PC-3 (cell line): ENCODE data around the gene THRB. TPM values are rescaled to one million over a fixed set of nuclear protein-coding genes. Genes with fewer than 3 reads are reported as not detected.
A peak's percentile ranks its signal among the peaks of the same experiment; 100 is the strongest.

Experiments
- ATAC-seq: fragments of 200-7000 bp; cut with Tn5 transposase; 2 replicates; pipeline ENCODE4 v1.9.1; 2020; ENCODE audit warnings: mild to moderate bottlenecking, moderate library complexity
- BruUV-seq: library from RNA; stranded (reverse); fragments of 400-500 nt; replicated peaks from 2 replicates; lab custom pipeline; 2021; lab: Mats Ljungman, UMichigan
- CTCF ChIA-PET: fragments of 300-600 bp; sonication (Branson Sonifier 250); formaldehyde crosslinking; loops from one replicate; lab custom pipeline; 2022; ENCODE audit warnings: antibody characterized with exemption; lab: Charles Lee
- POLR2A ChIA-PET: fragments of 300-600 bp; sonication (Branson Sonifier 250); formaldehyde crosslinking; loops from one replicate; lab custom pipeline; 2022; ENCODE audit warnings: antibody characterized with exemption; ENCODE audit not compliant: unreplicated experiment; lab: Charles Lee
- DNase-seq: peaks from one replicate; pipeline ENCODE4 v3.0.0-alpha.2; 2015
- H2AFZ ChIP-seq: fragments of 300-600 bp; sonication (generic); 2 replicates; pipeline ENCODE4 v1.6.0; 2016; ENCODE audit warnings: antibody characterized with exemption, low read length
- H3F3A ChIP-seq: fragments of 300-600 bp; sonication (generic); one replicate; pipeline ENCODE4 v1.6.0; 2017; ENCODE audit warnings: antibody characterized with exemption, low read length, control low read depth, mild to moderate bottlenecking; ENCODE audit not compliant: unreplicated experiment
- H3K27ac ChIP-seq: fragments of 300-600 bp; sonication (generic); 2 replicates; pipeline ENCODE4 v1.5.1; 2016; ENCODE audit warnings: mild to moderate bottlenecking, low read length
- H3K27me3 ChIP-seq: fragments of 300-600 bp; sonication (generic); 2 replicates; pipeline ENCODE4 v1.6.1; 2016; ENCODE audit warnings: low read length, mixed read lengths
- H3K36me3 ChIP-seq: fragments of 300-600 bp; sonication (generic); 2 replicates; pipeline ENCODE4 v1.6.1; 2016; ENCODE audit warnings: low read depth, mixed run types, low read length, mixed read lengths
- H3K4me1 ChIP-seq: fragments of 300-600 bp; sonication (generic); 2 replicates; pipeline ENCODE4 v1.5.1; 2016; ENCODE audit warnings: low read length; ENCODE audit not compliant: insufficient read depth
- H3K4me2 ChIP-seq: fragments of 300-600 bp; sonication (generic); 2 replicates; pipeline ENCODE4 v1.6.0; 2016; ENCODE audit warnings: low read length
- H3K4me3 ChIP-seq: fragments of 300-600 bp; sonication (generic); 2 replicates; pipeline ENCODE4 v1.5.1; 2016; ENCODE audit warnings: mild to moderate bottlenecking, low read length, mixed read lengths
- H3K79me2 ChIP-seq: fragments of 300-600 bp; sonication (generic); 2 replicates; pipeline ENCODE4 v1.6.1; 2017; ENCODE audit warnings: low read length, mixed read lengths
- H3K9ac ChIP-seq: fragments of 300-600 bp; sonication (generic); 2 replicates; pipeline ENCODE4 v1.6.0; 2016; ENCODE audit warnings: mild to moderate bottlenecking, low read length
- H3K9me2 ChIP-seq: fragments of 300-600 bp; sonication (generic); replicated peaks from 2 replicates; pipeline ENCODE4 v1.6.1; 2016; ENCODE audit warnings: mixed run types, low read length, mixed read lengths
- H3K9me3 ChIP-seq: fragments of 300-600 bp; sonication (generic); 2 replicates; pipeline ENCODE4 v1.6.1; 2016; ENCODE audit warnings: low read length, mixed read lengths
- H4K20me1 ChIP-seq: fragments of 300-600 bp; sonication (generic); 2 replicates; pipeline ENCODE4 v1.6.1; 2016; ENCODE audit warnings: low read length, mixed read lengths
- EZH2 ChIP-seq: fragments of 300-600 bp; sonication (generic); IDR thresholded peaks from one replicate; pipeline ENCODE4 v1.6.1; 2017; ENCODE audit warnings: antibody characterized with exemption, mild to moderate bottlenecking, low read length; ENCODE audit not compliant: unreplicated experiment
- EZH2phosphoT487 ChIP-seq: fragments of 300-600 bp; sonication (generic); IDR thresholded peaks from 2 replicates; pipeline ENCODE4 v1.6.1; 2018; ENCODE audit warnings: mild to moderate bottlenecking, antibody characterized with exemption, low read length, borderline replicate concordance
- intact Hi-C: fragments of 100-400 bp; cut with micrococcal nuclease; formaldehyde crosslinking; loops from 2 replicates; pipeline ENCODE4 v1.9.0; 2023
- total RNA-seq: library from RNA; depleted of rRNA; stranded (reverse); fragments of >200 nt; gene quantifications from 2 replicates; pipeline ENCODE4 v1.2.3, GENCODE V29; 2014
- TF ChIP-seq, protein P1 (sequence below): fragments of 300-600 bp; sonication (generic); conservative IDR thresholded peaks from 2 replicates; pipeline ENCODE4 v1.5.1; 2017; ENCODE audit warnings: antibody characterized with exemption, low read depth, mild to moderate bottlenecking, low read length

Gene THRB
- total RNA-seq, 1 experiment from 2014 or later: 9.7 TPM

DNA sequence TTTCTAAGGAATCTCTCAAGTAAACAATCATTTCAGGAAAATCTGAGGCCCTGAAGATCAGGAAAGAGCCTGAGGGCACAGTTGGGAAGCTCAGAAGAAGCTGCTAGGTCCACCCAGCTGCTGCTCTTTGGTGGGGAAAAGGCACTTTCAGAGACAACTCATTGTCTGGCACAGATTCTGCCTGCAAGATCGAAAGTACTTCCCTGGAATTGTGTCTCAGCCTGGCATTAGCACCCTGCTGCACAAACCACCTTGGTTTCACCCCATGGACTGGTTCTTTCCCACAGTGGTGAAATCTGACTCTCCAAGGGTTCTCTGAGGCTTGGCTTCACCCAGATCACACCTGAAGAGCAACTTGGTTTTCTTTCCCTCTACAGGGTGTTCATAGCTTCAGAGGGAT lies 18.7 kb downstream of the THRB start:
- peaks cover 8% of the 10 kb centered on the region; the same call in 1 of the 2 replicates for H3K79me2 ChIP-seq
- H3K27me3 ChIP-seq: no peaks in the 10 kb centered on the region
- no peaks in the 10 kb centered on the region for H3K9me2 ChIP-seq
- ChIA-PET CTCF (no interaction called here), POLR2A (no interaction called here)
- no peak overlapping the region for H3K4me3 ChIP-seq
- intact Hi-C loops: no loop called here
- DNase-seq (peak; percentile 63), ATAC-seq (peak; percentile 57)
- BruUV-seq: no TSS peak
- H3K9ac ChIP-seq: no peak overlapping the region
- no peaks in the 10 kb centered on the region for H3K9me3 ChIP-seq
- peak overlapping the region; percentile 12; the same call in 1 of the 2 replicates for H3K27ac ChIP-seq
- H3F3A ChIP-seq: no peaks in the 10 kb centered on the region
- no peaks in the 10 kb centered on the region for H4K20me1 ChIP-seq
- peak overlapping the region; percentile 38 for H3K4me2 ChIP-seq
- TF ChIP-seq, protein P1, sequence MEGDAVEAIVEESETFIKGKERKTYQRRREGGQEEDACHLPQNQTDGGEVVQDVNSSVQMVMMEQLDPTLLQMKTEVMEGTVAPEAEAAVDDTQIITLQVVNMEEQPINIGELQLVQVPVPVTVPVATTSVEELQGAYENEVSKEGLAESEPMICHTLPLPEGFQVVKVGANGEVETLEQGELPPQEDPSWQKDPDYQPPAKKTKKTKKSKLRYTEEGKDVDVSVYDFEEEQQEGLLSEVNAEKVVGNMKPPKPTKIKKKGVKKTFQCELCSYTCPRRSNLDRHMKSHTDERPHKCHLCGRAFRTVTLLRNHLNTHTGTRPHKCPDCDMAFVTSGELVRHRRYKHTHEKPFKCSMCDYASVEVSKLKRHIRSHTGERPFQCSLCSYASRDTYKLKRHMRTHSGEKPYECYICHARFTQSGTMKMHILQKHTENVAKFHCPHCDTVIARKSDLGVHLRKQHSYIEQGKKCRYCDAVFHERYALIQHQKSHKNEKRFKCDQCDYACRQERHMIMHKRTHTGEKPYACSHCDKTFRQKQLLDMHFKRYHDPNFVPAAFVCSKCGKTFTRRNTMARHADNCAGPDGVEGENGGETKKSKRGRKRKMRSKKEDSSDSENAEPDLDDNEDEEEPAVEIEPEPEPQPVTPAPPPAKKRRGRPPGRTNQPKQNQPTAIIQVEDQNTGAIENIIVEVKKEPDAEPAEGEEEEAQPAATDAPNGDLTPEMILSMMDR: no peak
- TF ChIP-seq EZH2 (no peak), EZH2phosphoT487 (no peak)
- 0 out of 2 replicates have a peak overlapping the region, but pooled peaks have one; percentile 8 for H2AFZ ChIP-seq
- peaks cover 27% of the 10 kb centered on the region for H3K4me1 ChIP-seq
- H3K36me3 ChIP-seq: no peaks in the 10 kb centered on the region

DNA sequence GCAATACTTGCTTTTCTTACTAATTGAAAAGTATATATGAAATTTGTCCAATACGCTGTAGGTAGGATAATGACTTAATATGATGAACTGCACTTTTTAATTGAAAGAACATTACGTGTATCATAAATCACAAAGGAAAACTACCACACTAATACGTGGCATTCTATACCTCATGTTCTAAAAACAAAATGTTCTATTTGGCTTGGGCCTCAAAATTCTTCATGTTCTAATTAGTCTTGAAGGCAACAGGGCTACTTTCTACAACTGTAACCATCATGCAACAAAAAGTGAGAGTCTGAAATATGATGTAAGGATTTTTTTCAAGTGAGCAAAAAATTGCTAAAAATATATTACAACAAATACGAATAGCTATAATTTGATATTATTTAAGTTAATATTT lies 19.8 kb downstream of the THRB start:
- BruUV-seq: no TSS peak
- Histone ChIP-seq H3K36me3 (no peaks in the 10 kb centered on the region), H3K4me3 (no peak overlapping the region), H3K9ac (no peak overlapping the region), H3K9me3 (no peaks in the 10 kb centered on the region), H3K4me2 (no peak overlapping the region), H3K27ac (no peak overlapping the region), H2AFZ (no peak overlapping the region), H4K20me1 (no peaks in the 10 kb centered on the region), H3K79me2 (peaks cover 8% of the 10 kb centered on the region; the same call in 1 of the 2 replicates), H3K27me3 (no peaks in the 10 kb centered on the region), H3K4me1 (peaks cover 27% of the 10 kb centered on the region), H3F3A (no peaks in the 10 kb centered on the region), H3K9me2 (no peaks in the 10 kb centered on the region)
- CTCF ChIA-PET: no interaction called here
- no peak for TF ChIP-seq EZH2phosphoT487
- TF ChIP-seq EZH2: no peak
- TF ChIP-seq, protein P1: no peak
- DNase-seq: no peak
- intact Hi-C loops: no loop called here
- POLR2A ChIA-PET: interaction anchor here (0.6 kb wide), 1 partner anchor 202 kb away, joined by 4 read pairs; no protein-coding TSS in a partner anchor
- no peak for ATAC-seq

DNA sequence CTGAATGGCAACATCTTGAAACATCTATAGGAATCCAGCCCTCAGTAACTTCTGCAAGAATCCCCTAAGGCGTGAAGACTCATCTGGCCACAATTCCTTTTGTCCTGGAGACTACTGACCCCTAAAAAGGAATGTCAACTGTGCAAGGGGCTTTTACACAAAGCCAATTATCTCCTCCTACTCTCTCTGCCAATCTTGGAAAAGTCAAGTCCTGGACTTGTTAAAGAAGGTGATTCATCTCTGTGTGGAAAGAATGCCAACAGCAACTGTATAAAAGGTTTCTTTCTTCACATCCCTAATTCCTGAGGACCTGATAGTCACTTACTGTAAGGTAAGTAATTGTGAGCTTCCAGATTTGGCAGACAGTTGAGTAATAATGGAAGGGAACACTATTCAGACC lies 22.3 kb downstream of the THRB start:
- Histone ChIP-seq H3K27ac (no peak overlapping the region), H3K4me2 (0 out of 2 replicates have a peak overlapping the region, but pooled peaks have one; percentile 1), H4K20me1 (no peaks in the 10 kb centered on the region), H3K27me3 (no peaks in the 10 kb centered on the region), H3K4me3 (no peak overlapping the region), H3K9me3 (no peaks in the 10 kb centered on the region), H3K79me2 (peaks cover 8% of the 10 kb centered on the region; the same call in 1 of the 2 replicates), H3F3A (no peaks in the 10 kb centered on the region), H2AFZ (no peak overlapping the region), H3K4me1 (peaks cover 27% of the 10 kb centered on the region), H3K36me3 (no peaks in the 10 kb centered on the region), H3K9me2 (no peaks in the 10 kb centered on the region), H3K9ac (no peak overlapping the region)
- ATAC-seq (peak; percentile 82), DNase-seq (peak; percentile 92)
- intact Hi-C loops: no loop called here
- CTCF ChIA-PET: interaction anchor here (0.6 kb wide), 1 partner anchor 491 kb away, joined by 3 read pairs; no protein-coding TSS in a partner anchor
- BruUV-seq: no TSS peak
- TF ChIP-seq EZH2 (no peak), EZH2phosphoT487 (no peak)
- TF ChIP-seq, protein P1: no peak
- POLR2A ChIA-PET: interaction anchor here (0.5 kb wide), 1 partner anchor 110 kb away, joined by 3 read pairs; no protein-coding TSS in a partner anchor
